Stimulated activated CD4-positive, alpha-beta T cell treated with anti-CD3 and anti-CD28 coated beads, TNF-alpha, amount 100 ng/mL, for 4 hours (primary cell): Measurements from ENCODE around the gene FLNA.
"Not testable (repeated sequence)": the region's sequence is repeated elsewhere in the genome, so short reads cannot be mapped to it uniquely, and the experiment has no call there.

Experiments used
- DNase-seq, 3 experiments: peaks; one replicate each; pipeline ENCODE4 v3.0.0-alpha.2; 2020; ENCODE audit warnings: low read depth in 3 of 3

FLNA gene, protein sequence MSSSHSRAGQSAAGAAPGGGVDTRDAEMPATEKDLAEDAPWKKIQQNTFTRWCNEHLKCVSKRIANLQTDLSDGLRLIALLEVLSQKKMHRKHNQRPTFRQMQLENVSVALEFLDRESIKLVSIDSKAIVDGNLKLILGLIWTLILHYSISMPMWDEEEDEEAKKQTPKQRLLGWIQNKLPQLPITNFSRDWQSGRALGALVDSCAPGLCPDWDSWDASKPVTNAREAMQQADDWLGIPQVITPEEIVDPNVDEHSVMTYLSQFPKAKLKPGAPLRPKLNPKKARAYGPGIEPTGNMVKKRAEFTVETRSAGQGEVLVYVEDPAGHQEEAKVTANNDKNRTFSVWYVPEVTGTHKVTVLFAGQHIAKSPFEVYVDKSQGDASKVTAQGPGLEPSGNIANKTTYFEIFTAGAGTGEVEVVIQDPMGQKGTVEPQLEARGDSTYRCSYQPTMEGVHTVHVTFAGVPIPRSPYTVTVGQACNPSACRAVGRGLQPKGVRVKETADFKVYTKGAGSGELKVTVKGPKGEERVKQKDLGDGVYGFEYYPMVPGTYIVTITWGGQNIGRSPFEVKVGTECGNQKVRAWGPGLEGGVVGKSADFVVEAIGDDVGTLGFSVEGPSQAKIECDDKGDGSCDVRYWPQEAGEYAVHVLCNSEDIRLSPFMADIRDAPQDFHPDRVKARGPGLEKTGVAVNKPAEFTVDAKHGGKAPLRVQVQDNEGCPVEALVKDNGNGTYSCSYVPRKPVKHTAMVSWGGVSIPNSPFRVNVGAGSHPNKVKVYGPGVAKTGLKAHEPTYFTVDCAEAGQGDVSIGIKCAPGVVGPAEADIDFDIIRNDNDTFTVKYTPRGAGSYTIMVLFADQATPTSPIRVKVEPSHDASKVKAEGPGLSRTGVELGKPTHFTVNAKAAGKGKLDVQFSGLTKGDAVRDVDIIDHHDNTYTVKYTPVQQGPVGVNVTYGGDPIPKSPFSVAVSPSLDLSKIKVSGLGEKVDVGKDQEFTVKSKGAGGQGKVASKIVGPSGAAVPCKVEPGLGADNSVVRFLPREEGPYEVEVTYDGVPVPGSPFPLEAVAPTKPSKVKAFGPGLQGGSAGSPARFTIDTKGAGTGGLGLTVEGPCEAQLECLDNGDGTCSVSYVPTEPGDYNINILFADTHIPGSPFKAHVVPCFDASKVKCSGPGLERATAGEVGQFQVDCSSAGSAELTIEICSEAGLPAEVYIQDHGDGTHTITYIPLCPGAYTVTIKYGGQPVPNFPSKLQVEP (N-terminal part only)

DNA sequence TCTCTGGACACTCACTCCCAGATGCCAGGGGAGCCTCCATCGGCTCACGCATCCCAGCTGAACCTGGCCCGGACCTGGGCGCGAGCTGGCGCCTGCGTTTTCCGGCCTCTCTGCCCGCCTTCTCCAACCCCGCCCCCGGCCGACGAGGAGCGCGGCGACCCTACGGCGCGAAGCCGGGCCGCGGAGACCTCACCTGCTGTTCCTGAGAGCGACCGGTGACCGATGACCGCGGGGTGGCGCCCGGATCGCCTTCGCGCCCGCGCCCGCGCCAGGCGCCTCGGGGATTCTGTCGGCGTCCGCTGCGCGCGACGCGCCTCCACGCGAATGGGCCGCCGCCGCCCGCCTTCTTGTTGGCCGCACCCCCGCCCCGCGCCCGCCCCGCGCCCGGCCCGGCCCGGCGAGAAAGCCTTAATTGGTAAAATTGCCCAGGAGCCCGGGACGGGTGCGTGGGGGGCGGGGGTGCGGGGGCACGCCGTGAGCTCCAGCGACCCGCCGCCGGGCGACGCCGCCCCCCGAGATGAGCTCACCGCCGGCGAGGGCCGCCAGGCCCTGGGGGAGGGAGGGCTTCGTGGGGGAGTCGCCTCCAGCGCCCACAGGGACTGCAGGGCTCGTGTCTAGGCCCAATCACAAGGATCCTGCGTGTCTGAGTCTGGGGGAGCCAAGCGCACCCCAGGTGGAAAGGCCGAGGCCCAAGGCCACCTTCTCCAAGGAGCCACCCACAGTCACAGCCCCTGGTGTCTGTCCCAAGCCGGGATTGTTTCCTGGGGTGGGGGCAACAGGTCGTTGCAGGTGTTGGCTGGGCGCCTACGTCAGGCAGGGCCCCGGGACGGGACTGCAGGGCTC lies at the start of gene FLNA:
TSS of gene FLNA (minus strand) at position 322 of the 843 bp plus-strand sequence. CDS start 3,389 bp downstream, outside the sequence.
- no peak for DNase-seq

DNA sequence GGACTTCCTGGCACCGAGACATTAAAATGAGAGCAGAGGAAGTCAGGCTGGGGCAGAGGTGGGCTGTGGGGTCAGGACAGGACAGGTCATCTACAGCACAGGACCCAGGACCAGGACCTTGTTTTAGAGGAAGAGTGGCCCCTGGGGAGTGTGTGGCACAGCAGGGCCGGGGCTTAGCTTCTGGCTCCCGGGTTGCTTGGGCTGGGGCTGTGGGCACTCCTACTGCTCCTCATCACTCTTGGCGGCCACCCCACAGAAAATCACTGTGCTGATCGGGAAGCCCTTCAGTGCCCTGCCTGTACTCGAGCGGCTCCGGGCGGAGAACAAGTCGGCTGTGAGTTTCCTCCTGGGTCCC lies 45.9 kb upstream of the FLNA start:
- DNase-seq, result no peak

DNA sequence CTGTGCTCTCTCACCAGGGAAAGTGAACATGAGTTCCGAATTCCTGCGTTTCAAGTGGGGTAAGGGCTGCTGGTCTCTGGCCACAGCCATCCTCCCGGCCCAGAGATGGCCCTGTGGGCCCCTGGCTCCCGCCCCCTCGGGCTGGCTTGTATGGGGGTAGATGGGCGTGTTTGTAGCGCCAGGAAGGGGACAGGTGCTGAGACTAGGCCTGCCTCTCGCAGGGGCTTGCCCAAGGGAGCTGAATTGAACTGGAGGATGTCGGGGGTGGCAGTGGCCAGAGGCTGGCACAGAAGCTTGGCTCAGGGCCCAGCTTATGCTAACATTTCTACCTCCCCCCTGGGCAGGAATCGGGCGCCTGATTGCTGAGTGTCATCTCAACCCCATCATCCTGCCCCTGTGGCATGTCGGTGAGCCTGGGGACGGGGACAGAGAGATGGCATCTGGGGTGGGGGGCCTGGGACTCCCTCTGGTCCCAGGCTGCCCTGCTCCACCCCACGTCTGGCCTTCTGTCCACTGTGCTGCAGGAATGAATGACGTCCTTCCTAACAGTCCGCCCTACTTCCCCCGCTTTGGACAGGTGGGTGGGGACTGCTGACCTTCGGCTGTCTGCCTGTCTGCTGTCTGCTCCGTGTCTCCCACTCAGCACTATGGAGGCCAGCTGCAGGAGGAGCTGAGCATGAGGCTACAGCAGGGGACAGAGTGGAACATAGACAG lies 45.4 kb upstream of the FLNA start:
- DNase-seq, result no peak

DNA sequence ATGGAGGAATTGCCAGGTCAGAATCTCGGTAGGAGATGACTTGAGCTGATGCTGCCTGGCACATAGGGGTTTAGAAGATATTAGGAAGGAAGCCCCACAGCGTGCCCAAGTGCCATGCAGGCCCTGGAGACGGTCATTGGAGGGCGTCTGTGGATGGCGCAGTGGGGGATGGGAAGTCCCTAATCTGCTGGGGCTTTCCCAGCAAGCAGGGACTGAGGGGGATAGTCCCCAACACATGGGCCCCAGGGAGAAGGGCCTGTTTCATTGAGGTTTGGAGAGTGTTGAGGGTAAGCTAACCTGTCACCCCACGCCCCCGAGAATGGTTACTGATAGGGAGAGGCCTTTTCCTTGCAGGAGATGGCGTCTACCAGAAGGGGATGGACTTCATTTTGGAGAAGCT lies 44.8 kb upstream of the FLNA start:
- no peak for DNase-seq

DNA sequence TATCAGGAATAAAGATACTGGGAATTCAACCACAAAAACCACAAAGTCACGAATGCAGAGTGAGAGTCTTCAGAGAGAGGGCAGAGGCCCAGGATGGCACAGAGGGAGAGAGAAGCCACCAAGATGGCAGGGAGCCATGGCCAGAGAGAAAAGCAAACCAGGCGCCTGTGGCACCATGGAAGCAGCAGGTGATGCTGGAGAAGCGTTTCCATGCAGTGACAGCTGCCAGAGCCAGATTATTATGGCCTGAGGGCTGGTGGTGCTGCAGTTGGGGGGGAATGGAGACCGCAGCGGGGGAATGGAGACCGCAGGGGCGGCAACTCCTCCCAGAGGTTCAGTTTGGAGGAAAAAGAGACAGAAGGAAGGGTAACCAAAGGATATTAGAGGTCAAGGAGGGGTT lies 42.7 kb upstream of the FLNA start:
- DNase-seq, result no peak

DNA sequence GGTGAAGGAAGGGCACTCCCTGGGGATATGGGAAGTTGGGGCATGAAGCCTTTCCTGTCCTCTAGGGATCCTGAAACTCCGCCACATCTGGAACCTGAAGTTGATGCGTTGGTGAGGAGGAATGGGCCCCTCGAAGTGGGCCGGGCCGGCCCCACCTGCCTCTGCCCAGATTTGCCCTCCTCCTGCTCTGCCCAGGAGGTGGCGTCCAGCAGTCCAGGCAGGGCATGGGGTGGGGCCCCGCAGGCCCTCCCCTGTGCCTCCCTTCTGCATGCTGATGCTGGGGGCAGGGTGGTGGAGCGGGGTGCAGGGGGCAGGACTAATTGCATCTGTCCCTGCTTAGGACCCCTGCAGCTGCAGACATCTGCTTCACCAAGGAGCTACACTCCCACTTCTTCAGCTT lies 38.7 kb upstream of the FLNA start:
- no peak for DNase-seq

DNA sequence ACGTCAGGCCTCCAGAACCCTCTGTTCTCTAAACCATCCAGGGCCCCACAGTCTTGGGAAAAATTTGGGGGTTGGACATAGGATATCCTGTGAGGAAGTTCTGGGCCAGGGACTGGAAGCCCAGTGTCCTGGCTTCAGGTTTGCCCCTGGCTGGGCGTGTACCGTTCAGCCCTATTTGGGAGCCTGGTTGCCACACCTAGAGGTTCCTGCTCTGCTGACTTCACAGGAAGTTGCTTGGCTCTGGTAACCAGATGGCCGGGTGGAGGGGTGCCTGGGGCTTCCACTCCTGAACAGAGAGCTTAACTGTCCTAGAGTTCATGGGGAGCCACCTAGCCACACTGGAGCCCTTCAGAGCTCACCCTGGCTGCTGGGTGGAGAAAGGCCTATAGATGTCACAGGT lies 38.0 kb upstream of the FLNA start:
- DNase-seq, result no peak

DNA sequence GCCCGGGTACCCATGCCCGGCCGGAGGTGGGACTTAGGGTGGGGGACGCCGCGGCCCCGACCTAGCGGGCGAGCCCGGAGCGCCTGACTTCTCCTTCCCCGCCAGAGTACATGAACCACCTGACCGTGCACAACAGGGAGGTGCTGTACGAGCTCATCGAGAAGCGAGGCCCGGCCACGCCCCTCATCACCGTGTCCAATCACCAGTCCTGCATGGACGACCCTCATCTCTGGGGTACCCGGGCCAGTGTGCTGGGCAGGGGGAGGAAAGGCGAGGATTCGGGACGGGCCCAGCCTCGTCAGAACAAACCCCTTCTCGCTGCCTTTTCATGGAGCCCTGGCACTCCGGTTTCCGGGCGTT lies 37.5 kb upstream of the FLNA start:
- DNase-seq, result peak in 1 of 3 experiments; percentile 42

DNA sequence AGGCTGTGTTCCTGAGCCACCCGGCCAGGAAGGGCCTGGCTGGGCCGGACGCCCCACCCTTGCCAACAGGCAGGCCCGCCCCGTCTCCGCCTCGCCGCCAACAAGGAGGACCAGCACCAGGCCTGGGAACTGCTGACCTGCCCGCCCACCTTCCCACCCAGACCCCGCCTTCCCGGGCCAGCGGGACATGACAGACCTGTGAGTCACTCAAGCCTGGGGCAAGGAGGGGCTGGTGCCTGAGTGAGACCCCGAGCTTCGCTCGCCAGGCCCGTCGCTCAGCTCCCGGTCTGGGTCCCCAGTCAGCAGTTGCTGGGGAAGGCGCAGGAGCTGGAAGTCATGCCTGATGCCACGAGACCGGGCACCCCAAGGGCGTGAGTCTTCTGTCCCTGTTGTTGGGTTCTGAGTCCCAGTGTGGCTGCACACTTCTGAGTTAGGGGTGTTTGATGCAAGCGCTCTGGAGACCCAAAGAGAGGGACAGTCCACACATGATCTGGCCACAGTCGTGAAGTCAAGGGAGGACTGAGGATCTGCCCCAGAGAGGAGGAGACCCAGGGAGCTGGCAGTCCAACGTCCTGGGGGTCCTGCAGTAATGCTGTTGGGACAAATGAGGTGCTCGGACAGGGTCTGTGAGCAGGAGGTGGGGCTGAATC lies 34.9 kb upstream of the FLNA start, which contains the start of gene DNASE1L1:
TSS of gene DNASE1L1 (minus strand) at position 33 of the 650 bp plus-strand sequence. CDS start 3,686 bp downstream, outside the sequence.
- no peak for DNase-seq

DNA sequence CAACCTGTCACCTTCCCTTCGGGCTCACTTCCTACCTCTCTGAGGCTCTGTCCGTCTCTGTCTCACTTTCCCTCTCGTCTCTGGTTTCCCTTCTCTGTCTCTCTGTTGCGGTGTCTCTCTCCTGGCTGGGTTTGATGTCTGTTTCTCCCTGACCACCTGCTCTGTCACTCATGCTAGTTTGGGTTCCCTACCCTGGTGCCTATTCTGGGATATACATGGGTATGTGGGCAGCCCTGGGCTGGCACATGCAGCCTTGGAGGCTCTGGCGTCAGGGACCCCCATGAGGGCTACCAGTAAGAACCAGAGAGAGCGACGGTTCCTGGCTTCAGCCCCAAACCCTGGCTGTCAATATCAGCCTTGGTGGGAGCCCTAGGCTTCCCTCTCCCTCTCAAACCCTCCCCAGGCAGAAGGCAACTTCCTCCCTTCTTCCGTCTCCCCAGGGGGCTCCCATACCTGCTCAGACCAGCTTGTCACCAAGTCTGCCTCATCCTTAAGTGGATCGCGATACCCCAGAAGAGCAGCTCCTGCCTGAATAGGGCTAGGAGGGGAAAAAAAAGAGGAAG lies 34.3 kb upstream of the FLNA start:
- DNase-seq, result no peak

DNA sequence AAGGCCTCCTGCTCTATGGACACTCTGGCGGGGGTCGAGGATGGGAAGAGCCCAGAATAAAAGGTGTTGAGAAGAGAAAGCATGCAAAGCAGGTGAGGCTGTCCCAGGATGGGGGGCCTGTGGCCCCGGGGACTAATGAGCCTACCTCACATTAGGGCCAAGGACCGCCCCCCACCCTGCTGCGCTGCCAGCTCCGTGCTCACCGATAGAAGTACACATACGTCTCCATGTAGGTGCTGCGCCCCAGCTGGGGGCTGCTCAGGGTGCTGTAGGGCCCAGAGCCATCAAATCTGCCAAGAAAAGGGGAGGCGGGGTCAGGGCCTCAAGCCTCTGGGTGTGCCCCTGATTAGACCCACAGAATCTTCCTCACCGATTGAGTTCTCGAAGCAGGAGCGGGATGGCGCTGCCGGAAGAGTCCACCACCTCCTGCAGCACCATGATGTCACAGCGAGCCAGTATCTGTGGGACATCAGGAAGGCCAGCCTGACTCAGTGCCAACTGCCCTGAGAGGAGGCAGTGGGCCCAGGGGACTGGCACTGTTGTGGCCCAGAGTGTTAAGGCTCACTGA lies 30.3 kb upstream of the FLNA start:
- no peak for DNase-seq

DNA sequence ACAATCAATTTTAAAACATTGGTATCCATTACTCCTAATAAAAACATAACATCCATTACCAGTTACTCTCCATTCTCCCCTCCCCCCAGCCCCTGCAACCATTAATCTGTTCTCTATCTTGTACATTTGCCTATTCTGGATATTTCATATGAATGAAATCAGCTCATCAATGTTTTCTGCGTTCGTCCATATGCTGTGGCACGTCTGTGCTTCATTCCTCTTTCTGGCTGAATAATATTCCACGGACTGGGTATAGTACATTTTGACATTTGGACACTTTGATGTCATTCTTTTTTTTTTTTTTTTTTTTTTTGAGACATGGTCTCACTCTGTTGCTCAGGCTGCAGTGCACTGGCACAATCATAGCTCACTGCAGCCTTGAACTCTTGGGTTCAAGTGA lies 29.4 kb upstream of the FLNA start:
- no peak for DNase-seq

DNA sequence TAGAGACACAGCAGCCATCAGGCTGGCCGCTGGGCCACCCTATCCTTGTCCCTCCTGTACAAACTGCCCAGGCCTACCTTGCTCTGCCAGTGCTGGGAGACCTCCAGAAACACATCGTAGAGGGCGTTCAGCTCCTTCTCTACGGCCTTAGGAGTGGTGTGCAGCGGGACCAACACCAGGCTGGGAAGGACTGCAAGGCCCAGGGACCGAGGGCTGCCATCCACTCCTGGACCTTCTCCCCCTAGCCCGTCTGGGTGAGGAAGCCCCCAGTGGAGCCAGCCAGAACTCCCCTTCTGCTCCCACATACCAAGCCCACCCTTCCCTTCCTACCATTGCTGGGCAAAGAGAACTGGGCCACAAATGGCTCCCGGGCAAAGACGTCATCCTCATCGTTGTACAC lies 28.8 kb upstream of the FLNA start:
- DNase-seq, result no peak

DNA sequence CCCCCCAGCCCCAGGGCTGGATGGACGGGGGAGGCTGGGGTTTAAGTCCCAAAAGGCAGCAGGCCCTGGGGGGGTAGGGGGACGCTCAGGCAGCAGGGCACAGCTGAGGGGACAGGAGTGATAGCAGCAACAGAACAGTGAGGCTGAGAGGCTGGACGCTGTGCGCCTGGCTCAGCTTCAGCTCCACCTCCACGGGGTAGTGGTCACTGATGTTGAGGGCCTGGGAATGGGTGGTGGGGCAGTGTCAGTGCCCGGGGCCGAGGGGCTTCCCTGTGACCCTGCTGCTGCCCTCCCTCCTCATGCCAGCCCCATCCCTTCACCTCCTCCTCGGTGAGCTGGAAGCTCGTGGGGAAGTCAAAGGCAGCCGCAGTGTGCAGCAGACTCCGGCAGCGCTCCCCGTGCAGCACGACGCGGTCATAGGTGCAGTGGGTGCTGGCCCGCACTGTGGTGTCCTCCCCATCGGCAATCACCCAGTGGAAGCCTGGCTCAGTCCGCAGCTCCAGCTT lies 28.2 kb upstream of the FLNA start:
- DNase-seq, result no peak

DNA sequence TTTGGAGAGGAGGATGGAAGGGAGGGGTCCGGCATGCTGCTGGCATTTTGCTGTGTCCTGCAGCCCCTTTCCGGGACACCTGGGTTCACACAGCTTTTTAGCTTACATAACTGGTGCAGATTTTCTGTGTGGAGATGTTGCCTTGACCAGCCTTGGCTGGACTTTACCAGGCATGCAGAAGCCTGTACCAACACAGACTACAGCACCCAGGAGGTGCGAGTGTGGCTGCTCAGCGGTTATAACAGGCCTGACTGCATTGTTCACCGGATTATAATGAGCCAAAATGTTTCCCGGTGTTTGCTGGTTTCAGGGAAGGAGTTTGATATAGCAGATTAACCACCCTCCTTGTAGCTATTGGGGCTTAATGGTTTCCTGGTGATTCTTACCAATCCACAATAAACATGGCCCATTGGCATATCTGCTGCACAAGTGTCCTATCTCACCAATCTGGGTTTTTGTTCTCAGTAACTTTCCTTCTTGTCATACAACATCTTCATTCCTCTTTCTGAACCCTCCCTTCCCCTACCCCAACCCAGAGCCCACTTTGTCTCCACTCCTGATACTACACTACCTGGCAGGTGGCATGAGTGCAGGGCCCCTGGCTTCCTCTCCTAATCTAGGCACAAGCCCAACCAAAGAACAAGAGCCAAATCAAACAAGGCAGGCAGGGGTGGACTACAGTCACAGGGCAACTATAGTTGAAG lies 27.6 kb upstream of the FLNA start:
- DNase-seq, result no peak

DNA sequence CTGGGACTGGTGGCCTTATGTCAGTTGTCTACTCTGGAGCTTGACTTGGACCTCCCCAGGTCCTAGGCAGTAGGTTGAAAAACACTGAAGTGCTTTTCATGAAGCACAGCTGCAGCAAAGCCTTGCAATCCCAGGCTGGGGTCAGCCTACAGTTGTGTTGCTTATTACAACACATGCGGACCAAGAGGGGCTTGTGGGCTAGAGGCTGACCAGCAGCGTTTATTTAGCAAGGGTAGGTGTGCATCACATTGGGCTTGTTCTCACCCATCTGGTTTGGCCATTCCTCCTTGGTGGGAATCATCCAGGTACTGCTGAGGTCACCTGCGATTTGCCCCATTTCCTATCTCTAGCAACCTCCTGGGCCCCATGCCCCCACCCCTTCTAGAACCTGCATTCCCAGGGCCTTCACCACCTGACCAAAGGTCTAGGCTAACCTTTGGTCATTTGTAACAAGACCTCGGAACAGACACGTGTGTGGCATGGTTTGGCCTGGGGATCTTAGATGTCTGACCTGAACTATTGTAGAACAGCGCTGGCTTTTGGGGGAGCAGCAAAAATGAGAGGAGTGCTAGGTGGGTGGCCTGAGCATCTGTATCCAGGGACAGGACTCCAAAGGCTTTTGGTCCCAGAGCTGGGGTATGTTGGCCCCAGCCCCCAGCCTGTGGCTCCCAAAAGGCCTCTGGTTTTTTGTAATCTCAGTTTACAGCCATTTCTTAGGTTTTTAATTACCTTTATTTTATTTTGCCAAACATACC lies 26.8 kb upstream of the FLNA start:
- no peak for DNase-seq

DNA sequence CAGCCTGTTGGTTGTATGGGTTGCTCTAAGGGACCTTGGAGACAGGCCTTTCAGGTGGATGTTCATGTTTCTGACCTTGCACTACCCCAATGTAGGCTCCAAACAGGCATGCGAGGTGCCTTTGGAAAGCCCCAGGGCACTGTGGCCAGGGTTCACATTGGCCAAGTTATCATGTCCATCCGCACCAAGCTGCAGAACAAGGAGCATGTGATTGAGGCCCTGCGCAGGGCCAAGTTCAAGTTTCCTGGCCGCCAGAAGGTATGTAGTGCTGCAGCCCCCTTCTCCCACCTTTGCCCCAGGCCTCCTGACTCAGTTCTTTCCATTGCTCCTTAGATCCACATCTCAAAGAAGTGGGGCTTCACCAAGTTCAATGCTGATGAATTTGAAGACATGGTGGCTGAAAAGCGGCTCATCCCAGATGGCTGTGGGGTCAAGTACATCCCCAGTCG lies 26.0 kb upstream of the FLNA start:
- DNase-seq, result not testable (repeated sequence)
